Astrocyte of the cerebellum (primary cell): ENCODE data around the gene PSMB3.

Experiments used
- DNase-seq: peaks from one replicate; pipeline ENCODE4 v3.0.0-alpha.2; 2011; ENCODE audit warnings: low read depth
- H3K4me3 ChIP-seq: 2 replicates; pipeline ENCODE4 v1.5.1; 2011; ENCODE audit warnings: mild to moderate bottlenecking, low read depth, low read length, moderate library complexity
- CTCF ChIP-seq: IDR thresholded peaks from 2 replicates; pipeline ENCODE4 v1.5.1; 2012; ENCODE audit warnings: low read length, low read depth, moderate library complexity, mild to moderate bottlenecking; ENCODE audit errors: missing control alignments
- in situ Hi-C: cut with HindIII; loops from 2 replicates; pipeline ENCODE4 v1.10.0; 2017; ENCODE audit warnings: low sequenced_read_pairs

The PSMB3 gene

GRCh38 chr17:38797158-38797490 lies 44.6 kb downstream of the PSMB3 start:
- in situ Hi-C loops: no loop called here
- DNase-seq: no peak
- H3K4me3 ChIP-seq: peak overlapping the region; percentile 77
- TF ChIP-seq CTCF: no peak

GRCh38 chr17:38797828-38798227 lies 45.3 kb downstream of the PSMB3 start:
- DNase-seq: no peak
- H3K4me3 ChIP-seq: peak overlapping the region; percentile 77
- in situ Hi-C loops: no loop called here
- TF ChIP-seq CTCF: no peak

- TF ChIP-seq CTCF: no peak
- in situ Hi-C loops: no loop called here
- peak overlapping the region; percentile 77 for H3K4me3 ChIP-seq
- no peak for DNase-seq
These were observed 46.3 kb downstream of the PSMB3 start for GRCh38 chr17:38798614-38799500.

DNA sequence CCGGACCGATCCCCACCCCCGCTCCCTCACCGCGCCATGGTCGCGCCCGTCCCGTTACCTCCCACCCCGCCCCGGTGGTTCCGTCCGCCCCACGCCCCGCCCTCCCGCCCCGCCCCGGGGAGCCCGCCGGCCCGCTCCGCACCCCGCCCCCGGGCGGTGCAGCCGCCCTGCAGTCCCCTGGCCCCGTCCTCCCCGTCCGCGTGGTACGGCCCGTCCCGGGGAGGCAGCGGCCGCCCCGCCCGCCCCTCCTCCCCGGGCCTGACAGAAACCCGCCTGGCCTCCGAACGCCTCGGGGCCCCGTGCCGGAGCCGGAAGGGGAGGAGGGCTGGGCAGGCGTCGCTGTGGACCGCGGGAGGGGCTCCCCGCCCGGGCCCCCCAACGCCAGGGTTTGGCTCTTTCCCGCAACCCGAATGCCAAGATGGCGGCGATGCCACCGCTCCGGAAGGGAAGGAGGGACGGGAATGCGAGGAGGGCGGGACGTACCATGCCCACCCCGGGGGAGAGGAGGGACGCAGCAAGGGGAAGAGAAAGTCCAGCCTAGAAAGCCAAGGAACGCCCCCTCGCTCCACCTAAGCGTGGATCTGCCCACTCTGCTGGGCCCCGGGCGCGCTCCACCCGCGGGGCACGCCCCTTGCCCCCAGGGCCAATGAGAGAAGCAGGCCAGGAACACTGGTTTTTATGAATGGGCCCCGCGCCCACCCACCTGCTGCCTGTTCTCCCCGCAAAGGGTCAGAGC lies 47.1 kb downstream of the PSMB3 start, which contains the start of gene PIP4K2B:
Gene PIP4K2B (minus strand): TSS at position 56 of the 736 bp plus-strand sequence. CDS start 132 bp downstream, outside the sequence.
- TF ChIP-seq CTCF: no peak
- H3K4me3 ChIP-seq: peak within 1 kb of the TSS; percentile 77
- in situ Hi-C loops: no loop called here
- peak; percentile 94 for DNase-seq

DNA sequence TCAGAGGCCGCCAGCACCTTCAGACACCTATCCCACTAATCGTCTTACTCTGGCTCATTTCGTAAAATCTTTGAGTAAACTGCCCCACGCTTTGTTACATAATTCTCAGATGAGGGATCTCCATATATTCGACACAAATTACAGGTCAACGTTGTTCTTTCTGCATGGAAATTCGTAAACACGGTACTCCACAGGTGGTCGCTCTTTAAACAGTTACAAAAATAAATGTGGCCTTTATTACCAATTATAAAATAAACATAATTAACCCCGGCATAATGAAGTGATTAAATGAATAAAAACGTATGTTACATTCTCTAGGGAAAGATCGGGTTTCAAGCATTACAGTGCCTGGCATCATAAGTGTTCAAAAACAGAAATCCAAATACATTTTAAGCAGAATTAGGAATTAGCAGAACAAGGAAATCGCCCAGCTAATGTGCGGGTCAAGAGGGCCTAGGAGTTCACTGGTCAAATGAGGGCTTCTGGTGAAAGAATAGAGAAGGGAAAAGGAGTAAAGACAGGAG lies 47.8 kb downstream of the PSMB3 start:
- no peak for DNase-seq
- peak overlapping the region; percentile 77 for H3K4me3 ChIP-seq
- no peak for TF ChIP-seq CTCF
- in situ Hi-C loops: no loop called here

GRCh38 chr17:38809828-38810227 lies 57.3 kb downstream of the PSMB3 start:
- no peak overlapping the region for H3K4me3 ChIP-seq
- no peak for TF ChIP-seq CTCF
- DNase-seq: no peak
- in situ Hi-C loops: no loop called here
